HuH-7 (cell line): ENCODE results near the gene USP7.
"Not testable (repeated sequence)": the region's sequence is repeated elsewhere in the genome, so short reads cannot be mapped to it uniquely, and the experiment has no call there.

Experiments used
- DNase-seq: peaks from one replicate; pipeline ENCODE4 v3.0.0; 2011; ENCODE audit warnings: low spot score

The USP7 gene

DNA sequence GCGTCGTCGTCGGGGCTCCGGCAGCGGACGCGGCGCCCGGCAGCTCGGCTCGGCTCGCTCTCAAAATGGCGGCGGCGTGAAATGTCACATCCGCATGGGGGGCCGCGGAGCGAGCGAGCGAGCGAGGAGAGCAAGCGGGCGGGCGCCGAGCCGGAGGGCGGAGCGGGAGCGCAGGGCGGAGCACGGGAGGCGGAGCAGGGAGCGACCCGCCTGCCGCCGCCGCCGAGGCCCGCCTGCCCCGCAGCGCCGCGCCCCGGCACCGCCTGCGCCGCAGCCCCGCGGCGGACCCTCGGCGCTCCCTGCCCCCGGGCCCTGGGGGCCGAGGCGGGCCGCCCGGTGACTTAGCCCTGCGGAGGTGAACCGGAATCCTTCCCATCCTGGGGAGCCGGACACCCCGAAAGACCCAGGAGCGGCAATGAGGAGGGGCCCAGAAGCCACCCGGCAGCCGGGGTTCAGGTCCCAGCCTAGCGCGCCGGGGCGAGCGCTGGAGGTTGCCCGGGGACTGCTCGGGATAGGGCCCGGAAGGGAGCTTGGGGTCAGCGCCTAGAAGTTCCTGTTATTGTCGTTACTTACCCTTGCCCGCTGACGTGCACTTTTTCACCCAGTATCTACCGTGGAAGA, at the start of gene USP7:
TSS of gene USP7 (minus strand) at position 86 of the 621 bp plus-strand sequence. CDS start 621 bp downstream, outside the sequence.
- DNase-seq, result peak; percentile 86

DNA sequence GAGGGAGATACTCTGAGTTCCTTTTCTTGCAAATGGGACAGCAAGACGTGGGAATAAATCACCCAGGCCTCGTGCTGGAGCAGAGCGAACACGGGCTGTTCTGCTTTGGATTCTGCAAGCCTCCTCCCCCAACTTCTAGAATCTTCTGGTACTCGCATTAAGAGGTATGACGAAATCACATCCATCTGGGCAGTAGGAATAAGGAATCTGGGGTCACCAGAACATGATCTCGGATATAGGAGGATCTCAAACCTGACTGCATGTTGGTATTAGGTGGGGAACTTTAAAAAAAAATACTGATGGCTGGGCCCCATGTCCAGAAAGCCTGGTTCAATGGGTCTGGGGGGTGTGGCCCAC, 49.8 kb upstream of the USP7 start:
- DNase-seq, result no peak

DNA sequence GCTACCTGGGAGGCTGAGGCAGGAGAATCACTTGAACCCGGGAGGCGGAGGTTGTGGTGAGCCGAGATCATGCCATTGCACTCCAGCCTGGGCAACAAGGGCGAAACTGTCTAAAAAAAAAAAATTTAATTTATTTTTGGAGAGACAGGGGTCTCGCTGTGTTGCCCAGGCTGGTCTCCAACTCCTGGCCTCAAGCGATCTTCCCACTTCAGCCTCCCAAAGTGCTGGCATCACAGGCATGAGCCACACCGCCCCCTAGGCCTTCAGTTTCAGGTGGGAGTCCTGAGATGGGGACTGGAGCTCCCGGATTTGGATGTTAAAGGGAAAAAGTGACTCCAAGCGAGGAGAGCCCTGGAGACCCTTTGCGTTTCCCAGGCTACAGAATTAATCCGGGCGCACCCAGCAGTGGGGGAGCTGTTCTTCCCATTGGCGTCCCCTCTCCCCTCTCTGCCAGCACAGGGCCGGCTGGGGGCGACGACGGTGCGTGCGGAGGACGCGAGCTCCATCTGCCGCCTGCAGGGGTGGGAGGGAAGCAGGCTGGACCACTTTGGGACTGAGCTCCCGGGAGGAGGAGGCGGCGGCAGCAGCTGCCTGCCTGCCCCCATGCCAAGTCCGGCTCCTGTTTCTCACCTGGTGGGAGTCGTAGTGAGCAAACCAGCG, 49.3 kb upstream of the USP7 start:
- no peak for DNase-seq

DNA sequence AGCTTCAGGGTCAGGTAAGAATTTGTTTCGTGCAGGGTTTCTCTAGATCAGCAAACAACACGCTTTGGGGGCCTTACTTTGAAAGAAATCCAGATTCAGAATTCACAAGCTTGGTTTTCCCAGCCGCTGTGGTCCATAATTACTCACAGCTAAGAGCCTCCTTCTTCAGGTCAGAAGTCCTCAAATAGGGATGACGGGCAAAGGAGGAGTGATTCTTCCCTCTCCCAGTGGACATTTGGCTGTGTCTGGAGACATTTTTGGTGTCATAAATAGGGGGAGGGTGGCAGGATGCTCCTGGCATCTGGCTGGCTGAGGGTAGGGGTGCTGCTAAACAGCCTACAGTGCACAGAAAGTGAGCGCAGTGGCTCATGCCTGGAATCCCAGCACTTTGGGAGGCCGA, 48.6 kb upstream of the USP7 start:
- no peak for DNase-seq

DNA sequence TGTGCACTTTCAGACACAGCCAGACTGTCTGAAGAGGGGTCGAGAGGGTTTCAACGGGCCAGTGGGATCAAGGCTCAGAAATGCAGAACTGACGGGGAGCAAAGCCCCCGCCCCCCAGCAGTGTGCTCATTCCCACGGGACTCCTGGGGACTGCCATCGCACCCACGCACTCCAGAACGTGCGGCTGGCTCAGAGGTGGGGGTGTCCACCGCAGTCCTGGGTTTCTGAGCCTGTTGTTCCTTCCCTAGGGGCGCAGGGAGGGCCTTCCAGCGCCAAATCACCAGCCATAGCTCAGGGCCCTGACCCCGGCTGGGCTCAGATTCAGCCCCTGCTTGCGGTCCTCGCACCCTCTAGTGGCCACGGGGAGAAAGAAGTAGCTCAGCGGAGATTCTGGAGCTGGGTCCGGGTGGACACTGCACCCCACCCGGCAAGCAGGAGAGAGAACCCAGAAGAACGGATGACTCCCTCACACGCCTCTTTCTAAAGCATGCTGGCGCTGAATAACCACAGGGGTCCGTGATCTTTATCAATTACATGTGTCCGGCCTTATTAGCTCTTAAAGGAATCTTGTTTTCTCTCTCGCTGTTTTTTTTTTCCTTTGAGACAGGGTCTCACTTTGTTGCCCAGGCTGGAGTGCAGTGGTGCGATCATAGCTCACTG, 45.0 kb upstream of the USP7 start:
- peak; percentile 91 for DNase-seq

DNA sequence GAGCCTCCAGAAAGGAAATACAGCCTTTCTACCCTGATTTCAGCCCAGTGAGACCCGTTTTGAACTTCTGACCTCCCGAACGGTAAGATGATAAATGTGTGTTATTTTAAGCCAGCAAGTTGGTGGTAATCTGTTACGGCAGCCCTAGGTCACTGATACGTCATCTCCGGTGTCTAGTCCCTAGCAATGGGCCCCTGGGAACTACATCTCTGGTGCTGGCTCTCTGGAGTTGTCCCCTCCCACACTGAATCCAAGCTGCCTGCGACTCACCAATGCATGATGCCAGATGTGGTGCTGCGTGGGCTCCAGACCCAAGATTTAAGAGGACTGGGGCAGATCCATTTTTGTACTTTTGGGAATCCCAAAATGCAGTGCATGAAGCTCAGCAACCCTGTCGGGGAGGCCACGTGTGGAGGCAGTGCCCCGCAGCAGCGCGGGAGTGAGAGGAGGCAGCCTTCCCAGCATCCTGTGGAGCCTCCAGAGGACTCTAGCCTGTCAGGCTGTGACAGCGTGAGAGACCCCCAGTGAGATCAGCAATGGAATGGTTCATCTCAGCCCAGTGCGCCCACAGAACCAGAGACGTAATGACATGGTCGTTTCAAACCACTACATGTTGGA, 43.6 kb upstream of the USP7 start:
- DNase-seq, result no peak

DNA sequence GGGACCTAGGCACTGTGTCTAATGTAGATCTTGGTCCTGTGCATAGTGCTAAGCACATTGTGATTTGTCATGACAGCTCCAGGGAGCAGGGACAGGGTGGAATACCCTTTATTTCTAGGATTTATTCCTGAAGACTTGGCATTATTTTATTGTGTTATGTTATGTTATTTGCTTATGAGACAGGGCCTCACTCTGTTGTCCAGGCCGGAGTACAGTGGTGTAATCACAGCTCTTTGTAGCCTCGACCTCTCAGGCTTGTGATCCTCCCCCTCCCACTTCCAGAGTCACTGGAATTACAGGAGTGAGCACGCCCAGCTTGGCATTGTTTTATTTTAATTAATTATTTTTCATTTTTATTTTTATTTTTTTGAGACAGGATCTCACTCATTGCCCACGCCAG, 40.5 kb upstream of the USP7 start:
- DNase-seq, result no peak

DNA sequence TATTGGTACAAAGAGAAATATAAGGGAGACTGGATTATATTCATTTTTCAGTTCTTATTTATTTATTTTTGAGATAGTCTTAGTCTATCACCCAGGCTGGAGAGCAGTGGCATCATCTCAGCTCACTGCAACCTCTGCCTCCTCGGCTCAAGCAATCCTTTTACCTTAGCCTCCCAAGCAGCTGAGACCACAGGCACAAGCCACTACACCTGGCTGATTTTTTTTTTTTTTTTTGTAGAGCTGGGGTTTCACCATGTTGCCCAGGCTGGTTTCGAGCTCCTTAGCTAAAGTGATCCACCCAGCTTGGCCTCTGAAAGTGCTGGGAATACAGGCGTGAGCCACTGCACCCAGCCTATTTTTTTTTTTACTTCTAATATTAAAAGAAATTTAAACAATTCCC, 40.1 kb upstream of the USP7 start:
- DNase-seq, result no peak

DNA sequence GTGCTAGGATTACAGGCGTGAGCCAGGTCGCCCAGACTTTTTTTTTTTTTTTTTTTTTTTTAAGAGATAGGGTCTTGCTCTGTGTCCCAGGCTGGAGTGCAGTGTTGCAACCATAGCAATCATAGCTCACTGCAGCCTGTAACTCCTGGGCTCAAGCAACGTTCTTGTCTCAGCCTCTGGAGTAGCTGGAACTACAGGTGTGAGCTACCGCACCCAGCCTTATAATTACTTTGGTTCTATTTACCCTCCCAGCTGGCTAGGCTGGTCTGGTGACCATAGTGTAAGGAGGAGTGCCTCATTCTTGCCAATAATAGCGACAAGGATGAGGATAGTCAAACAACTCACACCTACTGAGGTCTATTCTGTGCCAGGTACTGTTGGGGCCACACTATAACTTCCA, 39.6 kb upstream of the USP7 start:
- DNase-seq, result no peak

DNA sequence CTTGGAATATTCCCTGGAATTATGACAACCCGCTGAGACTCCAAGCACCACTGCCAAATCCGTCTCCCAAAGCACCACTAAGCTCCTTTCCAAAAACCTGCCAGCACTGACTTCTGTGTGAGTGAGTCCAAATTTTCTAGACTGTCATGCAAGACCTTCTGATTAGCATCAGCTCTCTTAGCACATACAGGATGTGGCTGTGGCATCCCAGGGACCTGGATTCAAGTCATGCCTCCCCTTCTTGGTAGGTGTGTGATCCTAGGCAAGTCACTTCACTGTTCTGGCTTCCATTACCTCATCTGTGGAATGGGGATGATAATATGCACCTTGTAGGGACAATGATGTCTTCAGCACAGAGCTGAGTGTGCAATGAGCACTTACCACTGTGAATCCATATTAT, 38.3 kb upstream of the USP7 start:
- no peak for DNase-seq

DNA sequence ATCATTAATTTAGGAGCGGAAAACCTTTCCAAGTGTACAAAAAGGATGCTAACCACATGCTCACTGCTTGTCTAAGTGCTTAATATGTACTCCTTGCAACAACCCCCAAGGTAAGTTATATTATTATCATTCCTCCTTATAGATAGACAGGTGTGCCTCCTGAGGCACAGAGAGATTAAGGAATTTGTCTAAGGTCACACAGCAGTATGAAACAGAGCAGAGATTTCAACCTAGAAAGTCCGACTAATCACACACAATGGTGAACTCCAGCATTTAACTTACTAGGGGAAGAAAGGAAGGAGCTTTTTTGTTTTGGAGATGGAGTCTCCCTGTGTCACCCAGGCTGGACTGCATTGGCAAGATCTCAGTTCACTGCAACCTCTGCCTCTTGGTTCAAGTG, 37.0 kb upstream of the USP7 start:
- DNase-seq, result no peak

DNA sequence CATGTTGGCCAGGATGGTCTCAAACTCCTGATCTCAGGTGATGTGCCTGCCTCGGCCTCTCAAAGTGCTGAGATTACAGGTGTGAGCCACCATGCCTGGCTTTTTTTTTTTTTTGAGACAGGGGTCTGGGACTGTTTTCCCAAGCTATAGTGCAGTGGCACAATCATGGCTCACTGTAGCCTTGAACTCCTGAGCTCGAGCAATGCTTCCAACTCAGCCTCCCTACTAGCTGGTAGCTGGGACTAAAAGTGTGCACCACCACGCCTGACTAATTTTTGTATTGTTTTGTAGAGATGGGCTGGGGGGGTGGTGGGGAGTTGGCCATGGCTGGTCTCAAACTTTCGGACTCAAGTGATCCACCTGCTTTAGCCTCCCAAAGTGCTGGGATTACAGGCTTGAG, 36.1 kb upstream of the USP7 start:
- no peak for DNase-seq

DNA sequence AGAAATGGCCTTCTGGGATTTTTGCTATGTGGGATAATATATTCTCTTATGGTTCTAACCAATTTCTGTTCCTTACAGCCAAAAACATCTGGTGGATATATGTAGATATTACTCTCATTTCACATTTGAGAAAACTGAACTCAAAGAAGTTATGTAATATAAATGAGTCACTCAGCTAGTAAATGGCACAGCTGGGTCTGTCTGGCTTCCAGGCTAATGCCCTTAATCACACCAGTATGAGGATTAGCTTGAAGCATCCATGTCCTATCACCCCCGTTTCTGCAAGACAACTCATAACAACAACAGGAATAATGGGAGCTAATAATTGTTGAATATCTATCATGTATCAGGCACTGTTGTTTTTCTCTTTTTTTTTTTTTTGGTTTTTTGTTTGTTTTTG, 34.4 kb upstream of the USP7 start:
- DNase-seq, result no peak

DNA sequence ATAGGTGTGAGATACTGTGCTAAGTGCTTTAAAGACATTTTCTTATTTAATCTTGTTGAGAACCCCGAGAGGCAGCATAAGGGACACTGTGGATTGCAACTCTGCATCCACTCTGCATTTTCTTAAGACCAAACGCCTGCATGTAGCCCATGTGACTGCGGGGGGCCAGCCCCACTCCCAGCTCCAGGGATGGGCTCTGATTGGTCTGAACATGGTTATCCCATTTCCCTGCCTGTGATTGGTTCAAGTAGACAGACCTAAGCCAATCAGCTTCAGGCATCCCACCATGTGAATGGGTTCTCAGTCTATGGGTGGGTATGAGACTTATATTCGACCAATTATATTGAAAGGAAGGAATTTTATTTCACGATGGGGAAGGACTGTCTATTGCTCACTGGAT, 33.2 kb upstream of the USP7 start:
- DNase-seq, result no peak

DNA sequence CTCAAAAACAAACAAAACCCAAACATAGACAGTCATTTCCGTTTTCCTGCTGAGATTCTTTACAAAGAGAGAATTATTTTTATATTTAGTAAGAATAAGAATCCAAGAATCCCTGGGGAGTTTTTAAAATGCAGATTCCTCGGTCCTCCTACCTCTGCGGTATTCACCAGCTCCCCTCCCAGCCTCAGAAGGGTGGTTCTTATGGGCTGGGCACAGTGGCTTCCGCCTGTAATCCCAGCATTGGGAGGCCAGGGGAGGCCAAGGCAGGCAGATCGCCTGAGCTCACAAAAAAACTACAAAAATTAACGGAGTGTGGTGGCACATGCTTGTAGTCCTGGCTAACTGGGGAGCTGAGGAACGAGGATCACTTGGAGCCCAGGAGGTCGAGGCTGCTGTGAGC, 26.7 kb upstream of the USP7 start:
- no peak for DNase-seq

DNA sequence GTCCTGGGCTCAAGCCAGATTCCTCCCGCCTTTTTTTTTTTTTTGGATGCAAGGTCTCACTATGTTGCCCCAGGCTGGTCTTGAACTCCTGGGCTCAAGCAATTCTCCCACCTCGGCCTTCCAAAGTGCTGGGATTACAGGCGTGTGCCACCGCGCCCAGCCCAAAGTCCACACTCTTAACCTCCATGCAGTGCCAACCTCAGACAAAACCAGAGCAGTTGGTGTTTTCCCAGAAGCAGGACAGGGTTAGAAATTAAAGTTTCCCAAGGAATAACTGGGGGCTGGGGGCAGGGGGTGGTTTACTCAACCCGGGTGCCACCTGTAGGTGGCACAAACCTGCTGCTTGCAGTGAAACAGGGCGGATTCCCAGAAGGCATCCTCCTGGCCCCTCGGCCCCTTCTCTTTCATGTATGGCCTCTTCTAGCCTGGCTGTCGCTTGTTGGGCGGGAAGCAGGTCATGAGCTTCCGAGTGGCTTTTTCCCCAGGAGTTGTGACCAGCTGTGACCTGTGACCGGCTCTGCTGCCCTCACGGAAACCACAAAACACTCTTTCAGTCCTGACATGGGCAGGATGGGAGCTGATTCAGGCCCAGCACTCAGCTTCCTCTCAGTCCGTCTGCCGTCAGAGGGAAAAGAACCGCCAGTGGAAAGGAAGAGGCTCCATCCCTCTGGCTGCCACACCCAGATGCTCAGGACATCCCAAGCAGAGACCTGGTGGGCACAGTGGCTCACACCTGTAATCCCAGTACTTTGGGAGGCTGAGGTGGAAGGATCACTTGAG, 25.6 kb upstream of the USP7 start:
- DNase-seq, result no peak

DNA sequence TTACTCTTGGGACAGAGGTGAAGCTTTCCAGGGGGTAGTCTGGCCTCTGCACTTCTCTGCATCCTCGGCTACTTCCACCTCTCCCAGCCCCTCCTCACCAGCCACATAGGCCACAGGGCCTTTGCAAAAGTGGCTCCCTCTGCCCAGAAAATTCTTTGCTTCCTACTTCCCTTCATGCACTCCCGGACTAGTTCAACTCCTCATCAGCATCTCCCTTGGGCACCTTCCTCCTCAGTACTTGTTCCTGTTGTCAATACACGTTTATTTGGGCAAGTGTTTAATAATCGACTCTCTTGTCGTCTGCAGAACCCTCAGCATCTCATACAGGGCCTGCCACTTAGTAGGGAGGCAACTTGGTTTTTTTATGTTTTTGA, 23.1 kb upstream of the USP7 start:
- DNase-seq, result no peak

DNA sequence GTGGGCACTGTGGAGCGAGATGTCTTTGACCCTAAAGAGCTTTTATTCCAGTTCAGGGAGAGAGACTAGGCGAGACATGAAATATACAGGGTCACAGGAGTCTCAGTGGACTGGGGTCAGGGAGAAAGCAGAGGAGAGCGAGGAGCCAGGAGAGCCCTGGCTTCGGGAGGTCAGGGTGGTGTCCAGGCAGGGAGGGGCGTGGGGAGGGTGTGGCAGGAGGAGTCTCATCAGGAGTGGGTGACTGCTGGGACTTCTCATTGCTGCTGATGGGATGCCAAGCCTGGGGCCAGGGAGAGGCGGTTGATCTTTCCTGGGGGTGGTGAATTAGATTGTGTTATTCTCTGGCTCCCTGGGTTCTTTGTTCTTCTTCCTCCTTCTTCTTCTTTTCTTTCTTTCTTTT, 22.4 kb upstream of the USP7 start:
- no peak for DNase-seq

DNA sequence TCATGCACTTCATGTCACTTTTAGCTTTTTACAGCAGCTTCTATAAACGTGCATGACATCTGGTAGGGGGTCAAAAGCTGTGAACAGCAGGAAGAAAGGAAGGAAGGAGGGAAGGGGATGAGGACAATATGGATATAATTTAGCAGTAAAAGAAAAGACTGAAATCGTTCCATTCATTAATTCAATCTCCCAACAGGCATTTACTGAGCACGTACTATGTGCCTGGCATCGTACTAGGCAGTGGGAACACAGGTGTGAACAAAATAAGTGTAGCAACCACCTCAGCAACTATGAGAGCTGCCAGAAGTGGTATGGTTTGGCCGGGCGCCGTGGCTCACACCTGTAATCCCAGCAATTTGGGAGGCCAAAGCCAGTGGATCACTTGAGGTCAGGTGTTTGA, 19.1 kb upstream of the USP7 start:
- DNase-seq, result no peak

DNA sequence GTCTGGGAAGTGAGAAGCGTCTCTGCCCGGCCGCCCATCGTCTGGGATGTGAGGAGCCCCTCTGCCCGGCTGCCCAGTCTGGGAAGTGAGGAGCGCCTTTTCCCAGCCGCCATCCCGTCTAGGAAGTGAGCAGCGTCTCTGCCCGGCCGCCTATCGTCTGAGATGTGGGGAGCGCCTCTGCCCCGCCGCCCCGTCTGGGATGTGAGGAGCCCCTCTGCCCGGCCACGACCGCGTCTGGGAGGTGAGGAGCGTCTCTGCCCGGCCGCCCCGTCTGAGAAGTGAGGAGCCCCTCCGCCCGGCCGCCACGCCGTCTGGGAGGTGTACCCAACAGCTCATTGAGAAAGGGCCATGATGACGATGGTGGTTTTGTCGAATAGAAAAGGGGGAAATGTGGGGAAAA, 18.2 kb upstream of the USP7 start:
- DNase-seq, result not testable (repeated sequence)

DNA sequence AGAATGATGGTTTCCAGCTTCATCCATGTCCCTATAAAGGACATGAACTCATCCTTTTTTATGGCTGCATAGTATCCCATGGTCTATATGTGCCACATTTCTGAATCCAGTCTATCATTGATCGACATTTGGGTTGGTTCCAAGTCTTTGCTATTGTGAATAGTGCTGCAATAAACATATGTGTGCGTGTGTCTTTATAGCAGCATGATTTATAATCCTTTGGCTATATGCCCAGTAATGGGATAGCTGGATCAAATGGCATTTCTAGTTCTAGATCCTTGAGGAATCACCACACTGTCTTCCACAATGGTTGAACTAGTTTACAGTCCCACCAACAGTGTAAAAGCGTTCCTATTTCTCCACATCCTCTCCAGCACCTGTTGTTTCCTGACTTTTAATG, 12.5 kb upstream of the USP7 start:
- not testable (repeated sequence) for DNase-seq

DNA sequence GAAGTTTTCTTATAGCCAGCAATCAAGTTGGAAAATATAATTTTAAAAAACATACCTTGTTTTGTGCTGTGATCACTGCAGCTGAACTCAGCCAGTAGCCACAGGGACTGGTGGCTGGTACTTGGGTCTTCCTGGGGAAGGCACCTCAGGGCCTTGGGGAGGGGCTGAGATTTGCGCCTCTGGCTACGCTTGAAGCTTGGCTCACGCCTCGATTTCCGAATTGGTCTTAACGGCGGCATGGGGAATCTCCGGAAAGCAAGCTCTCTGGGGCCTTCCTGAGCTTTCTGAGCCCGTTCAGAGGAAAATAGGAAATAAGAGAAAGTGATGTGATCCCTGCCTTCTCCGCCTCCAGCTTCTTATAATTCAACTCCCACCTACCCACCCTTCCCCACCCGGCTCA, 11.3 kb upstream of the USP7 start:
- no peak for DNase-seq
